Lower lobe of right lung (tissue), 2 donors: Measurements from ENCODE around the gene PRKN. TPM values are rescaled to one million over a fixed set of nuclear protein-coding genes. Genes with fewer than 3 reads are reported as not detected.

ENCODE experiments used
- ATAC-seq, 2 donors: fragments of 200-7000 bp; cut with Tn5 transposase; one replicate each; pipeline ENCODE4 v1.9.1; 2020 to 2022; ENCODE audit warnings: mild to moderate bottlenecking in 2 of 2, moderate library complexity in 2 of 2
- DNase-seq: peaks from one replicate; pipeline ENCODE4 v3.0.0-alpha.2; 2020
- H3K27ac ChIP-seq: fragments of 200-600 bp; one replicate; pipeline ENCODE4 v1.8.0; 2022
- H3K27me3 ChIP-seq: fragments of 200-600 bp; one replicate; pipeline ENCODE4 v1.8.0; 2022; ENCODE audit warnings: low read depth
- H3K36me3 ChIP-seq: fragments of 200-600 bp; one replicate; pipeline ENCODE4 v1.8.0; 2022; ENCODE audit warnings: mild to moderate bottlenecking
- H3K4me1 ChIP-seq: fragments of 200-600 bp; one replicate; pipeline ENCODE4 v1.8.0; 2022
- H3K4me3 ChIP-seq: fragments of 200-600 bp; one replicate; pipeline ENCODE4 v1.8.0; 2022; ENCODE audit warnings: mild to moderate bottlenecking
- H3K9me3 ChIP-seq: fragments of 200-600 bp; one replicate; pipeline ENCODE4 v1.8.0; 2022
- CTCF ChIP-seq: fragments of 200-600 bp; IDR thresholded peaks from one replicate; pipeline ENCODE4 v1.8.0; 2022; ENCODE audit warnings: antibody characterized with exemption, mild to moderate bottlenecking
- intact Hi-C: fragments of 100-400 bp; cut with DNase I; formaldehyde crosslinking; loops from one replicate; pipeline ENCODE4 v1.11.0; 2022
- total RNA-seq: library from RNA; stranded (reverse); fragmentation: NEBNext Ultra II Directional; extraction: Animal tissue kit (Norgen Biotek cat#: 25700); gene quantifications from one replicate; pipeline ENCODE4 v1.2.1, GENCODE V29; 2021
- donor health status: DM: no; HTN: yes; CAD: no; lungs with severe emphysema.

The PRKN gene
- total RNA-seq, 1 donor from 2014 or later = 6.1 TPM

- ATAC-seq (no peak), DNase-seq (no peak)
- Histone ChIP-seq H3K36me3 (no peaks in the 10 kb centered on the region), H3K4me3 (no peak overlapping the region), H3K27me3 (no peaks in the 10 kb centered on the region), H3K9me3 (no peaks in the 10 kb centered on the region), H3K27ac (no peak overlapping the region), H3K4me1 (no peaks in the 10 kb centered on the region)
- intact Hi-C loops = no loop called here
- TF ChIP-seq CTCF = no peak
Measured at GRCh38 chr6:162675503-162675902, 52.1 kb downstream of the PRKN start.

GRCh38 chr6:162674452-162674851, 53.1 kb downstream of the PRKN start:
- intact Hi-C loops = no loop called here
- Histone ChIP-seq H3K27ac (no peak overlapping the region), H3K4me1 (no peaks in the 10 kb centered on the region), H3K36me3 (no peaks in the 10 kb centered on the region), H3K4me3 (no peak overlapping the region), H3K27me3 (no peaks in the 10 kb centered on the region), H3K9me3 (no peaks in the 10 kb centered on the region)
- TF ChIP-seq CTCF = no peak
- DNase-seq (no peak), ATAC-seq (no peak)

GRCh38 chr6:162671580-162672165, 55.9 kb downstream of the PRKN start:
- no peaks in the 10 kb centered on the region for H3K4me1 ChIP-seq
- no peak for DNase-seq
- no peaks in the 10 kb centered on the region for H3K36me3 ChIP-seq
- no peak overlapping the region for H3K4me3 ChIP-seq
- no peaks in the 10 kb centered on the region for H3K27me3 ChIP-seq
- no peak for ATAC-seq
- intact Hi-C loops = no loop called here
- no peak for TF ChIP-seq CTCF
- H3K27ac ChIP-seq = no peak overlapping the region
- no peaks in the 10 kb centered on the region for H3K9me3 ChIP-seq

GRCh38 chr6:162670345-162670744, 57.2 kb downstream of the PRKN start:
- ATAC-seq (no peak), DNase-seq (no peak)
- Histone ChIP-seq H3K9me3 (no peaks in the 10 kb centered on the region), H3K36me3 (no peaks in the 10 kb centered on the region), H3K27ac (no peak overlapping the region), H3K4me1 (no peaks in the 10 kb centered on the region), H3K4me3 (no peak overlapping the region), H3K27me3 (no peaks in the 10 kb centered on the region)
- intact Hi-C loops = no loop called here
- no peak for TF ChIP-seq CTCF

GRCh38 chr6:162666246-162666645, 61.3 kb downstream of the PRKN start:
- no peak for TF ChIP-seq CTCF
- Histone ChIP-seq H3K9me3 (no peaks in the 10 kb centered on the region), H3K36me3 (no peaks in the 10 kb centered on the region), H3K27ac (no peak overlapping the region), H3K4me3 (no peak overlapping the region), H3K4me1 (no peaks in the 10 kb centered on the region), H3K27me3 (no peaks in the 10 kb centered on the region)
- intact Hi-C loops = no loop called here
- ATAC-seq (no peak), DNase-seq (no peak)

GRCh38 chr6:162653808-162654207, 73.8 kb downstream of the PRKN start:
- DNase-seq (no peak), ATAC-seq (no peak)
- Histone ChIP-seq H3K36me3 (no peaks in the 10 kb centered on the region), H3K9me3 (no peaks in the 10 kb centered on the region), H3K27me3 (no peaks in the 10 kb centered on the region), H3K4me1 (no peaks in the 10 kb centered on the region), H3K27ac (no peak overlapping the region), H3K4me3 (no peak overlapping the region)
- no peak for TF ChIP-seq CTCF
- intact Hi-C loops = no loop called here
